Measurements from ENCODE around the gene GALNT18.

The GALNT18 gene

GRCh38 chr11:11420899-11421285 is 200.9 kb downstream of the GALNT18 start:
- no peak overlapping the region for H3K27ac ChIP-seq
- TF ChIP-seq ZFX (IDR thresholded peaks at IDR 0.05) (no peak), CTCF (conservative IDR thresholded peaks at IDR 0.05) (no peak)

- no peak overlapping the region for H3K27ac ChIP-seq
- TF ChIP-seq CTCF (conservative IDR thresholded peaks at IDR 0.05) (no peak), ZFX (IDR thresholded peaks at IDR 0.05) (no peak)
Measured at GRCh38 chr11:11420191-11420898, 201.5 kb downstream of the GALNT18 start.

GRCh38 chr11:11419747-11420146 is 202.1 kb downstream of the GALNT18 start:
- no peak for TF ChIP-seq ZFX (IDR thresholded peaks at IDR 0.05)
- TF ChIP-seq CTCF (conservative IDR thresholded peaks at IDR 0.05): no peak

GRCh38 chr11:11416917-11417316 is 204.9 kb downstream of the GALNT18 start:
- no peak overlapping the region for H3K27ac ChIP-seq
- TF ChIP-seq ZFX (IDR thresholded peaks at IDR 0.05) (no peak), CTCF (conservative IDR thresholded peaks at IDR 0.05) (no peak)

More at GRCh38 chr11:11419747-11420146, 202.1 kb downstream of the GALNT18 start:
- H3K27ac ChIP-seq: no peak overlapping the region

GRCh38 chr11:11416502-11416901 is 205.3 kb downstream of the GALNT18 start:
- H3K27ac ChIP-seq: no peak overlapping the region
- TF ChIP-seq ZFX (IDR thresholded peaks at IDR 0.05): no peak
- no peak for TF ChIP-seq CTCF (conservative IDR thresholded peaks at IDR 0.05)

- no peak for TF ChIP-seq ZFX (IDR thresholded peaks at IDR 0.05)
- no peak for TF ChIP-seq CTCF (conservative IDR thresholded peaks at IDR 0.05)
- no peak overlapping the region for H3K27ac ChIP-seq
Measured at GRCh38 chr11:11415901-11416300, 205.9 kb downstream of the GALNT18 start.

GRCh38 chr11:11414996-11415395 is 206.8 kb downstream of the GALNT18 start:
- no peak overlapping the region for H3K27ac ChIP-seq
- TF ChIP-seq ZFX (IDR thresholded peaks at IDR 0.05) (no peak), CTCF (conservative IDR thresholded peaks at IDR 0.05) (no peak)
